GM18511 (cell line): Measurements from ENCODE around the gene SGSM2.
A peak's percentile ranks its signal among the peaks of the same experiment; 100 is the strongest.

Experiments used
- ATAC-seq: cut with Tn5 transposase; IDR thresholded peaks from one replicate; pipeline ENCODE4 v1.9.1; 2021; ENCODE audit warnings: mild to moderate bottlenecking, moderate library complexity; ENCODE audit not compliant: unreplicated experiment

The SGSM2 gene

GRCh38 chr17:2336215-2336851 lies 968 bp upstream of the SGSM2 start, which contains the start of gene TSR1:
TSR1 (minus strand) TSS chr17:2336457; CDS start chr17:2336427, 30 bp downstream.
- peak; percentile 75 for ATAC-seq

- peak; percentile 27 for ATAC-seq
These were observed 428 bp downstream of the SGSM2 start for GRCh38 chr17:2337544-2338314.

GRCh38 chr17:2338315-2338657 lies 985 bp downstream of the SGSM2 start:
- ATAC-seq: no peak

- no peak for ATAC-seq
These were observed 6.1 kb downstream of the SGSM2 start for GRCh38 chr17:2343421-2343820.

GRCh38 chr17:2344528-2344927 lies 7.2 kb downstream of the SGSM2 start:
- no peak for ATAC-seq

- no peak for ATAC-seq
These were observed 9.2 kb downstream of the SGSM2 start for GRCh38 chr17:2346475-2346874.

- no peak for ATAC-seq
These were observed 10.7 kb downstream of the SGSM2 start for GRCh38 chr17:2347805-2348685.

- no peak for ATAC-seq
These were observed 14.0 kb downstream of the SGSM2 start for GRCh38 chr17:2351269-2351668.

- ATAC-seq: no peak
These were observed 17.0 kb downstream of the SGSM2 start for GRCh38 chr17:2354311-2354710.

- ATAC-seq: no peak
These were observed 19.9 kb downstream of the SGSM2 start for GRCh38 chr17:2357237-2357636.

GRCh38 chr17:2357931-2358434 lies 20.7 kb downstream of the SGSM2 start:
- no peak for ATAC-seq

GRCh38 chr17:2361010-2361760 lies 23.9 kb downstream of the SGSM2 start:
- ATAC-seq: no peak

- no peak for ATAC-seq
These were observed 24.7 kb downstream of the SGSM2 start for GRCh38 chr17:2362016-2362415.

- ATAC-seq: no peak
These were observed 25.1 kb downstream of the SGSM2 start for GRCh38 chr17:2362416-2362815.

GRCh38 chr17:2362881-2363280 lies 25.6 kb downstream of the SGSM2 start:
- no peak for ATAC-seq

- no peak for ATAC-seq
These were observed 26.0 kb downstream of the SGSM2 start for GRCh38 chr17:2363318-2363717.

- ATAC-seq: no peak
These were observed 26.8 kb downstream of the SGSM2 start for GRCh38 chr17:2363851-2364762.

GRCh38 chr17:2364763-2365116 lies 27.4 kb downstream of the SGSM2 start:
- no peak for ATAC-seq

GRCh38 chr17:2365132-2365531 lies 27.8 kb downstream of the SGSM2 start:
- ATAC-seq: no peak
